ENCODE data around the gene PALLD. TPM values are rescaled to one million over a fixed set of nuclear protein-coding genes. Genes with fewer than 3 reads are reported as not detected.
A peak's percentile ranks its signal among the peaks of the same experiment; 100 is the strongest.

Gene PALLD
- total RNA-seq, 1 donor from 2014 or later = 8.1 TPM

DNA sequence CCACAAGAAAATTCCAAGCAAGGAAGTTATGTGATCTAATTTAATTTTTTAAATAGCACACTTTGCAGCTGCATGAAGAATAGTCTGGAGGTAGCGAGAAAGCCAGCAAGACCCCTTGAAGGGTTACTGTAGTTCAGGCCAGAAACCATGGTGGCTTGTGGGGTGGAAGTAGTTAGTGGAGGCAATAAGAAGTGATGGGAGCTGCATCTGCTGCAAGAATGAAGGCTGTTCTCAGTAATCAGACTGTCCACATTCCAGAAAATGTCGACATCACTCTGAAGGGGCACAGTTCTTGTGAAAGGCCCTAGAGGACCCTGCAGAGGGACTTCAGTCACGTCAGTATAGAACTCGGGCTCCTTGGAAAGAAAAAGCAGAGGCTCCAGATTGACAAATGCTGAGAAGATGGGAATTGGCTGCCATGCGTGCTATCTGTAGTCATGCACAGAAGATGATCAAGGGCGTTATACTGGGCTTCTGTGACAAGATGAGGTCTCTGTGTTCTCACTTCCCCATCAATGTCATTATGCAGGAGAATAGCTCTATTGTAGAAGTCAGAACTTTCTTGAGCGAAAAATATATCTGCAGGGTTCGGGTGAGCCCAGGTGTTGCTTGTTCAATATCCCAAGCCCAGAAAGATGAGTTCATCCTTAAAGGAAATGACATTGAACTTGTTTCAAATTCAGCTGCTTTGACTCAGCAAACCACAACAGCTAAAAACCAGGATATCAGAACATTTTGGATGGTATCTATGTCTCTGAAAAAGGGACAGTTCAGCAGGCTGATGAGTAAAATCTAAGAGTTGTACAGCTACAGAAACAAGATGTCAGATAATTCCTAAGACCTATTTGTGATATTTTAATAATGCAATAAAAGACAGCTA is 259.0 kb downstream of the PALLD start:
- peak in 1 of 2 donors; percentile 15 for DNase-seq (ENCODE audit: low read depth in 2 of 2)

- no peak for DNase-seq (ENCODE audit: low read depth in 2 of 2)
Observed at GRCh38 chr4:168757500-168757899, 260.6 kb downstream of the PALLD start.

- no peak for DNase-seq (ENCODE audit: low read depth in 2 of 2)
Observed at GRCh38 chr4:168758351-168758876, 261.6 kb downstream of the PALLD start.

GRCh38 chr4:168759321-168759720 is 262.5 kb downstream of the PALLD start:
- peak in 1 of 2 donors; percentile 39 for DNase-seq (ENCODE audit: low read depth in 2 of 2)

GRCh38 chr4:168759959-168760527 is 263.2 kb downstream of the PALLD start:
- DNase-seq (ENCODE audit: low read depth in 2 of 2) = no peak

- no peak for DNase-seq (ENCODE audit: low read depth in 2 of 2)
Observed at GRCh38 chr4:168761066-168761465, 264.2 kb downstream of the PALLD start.

- no peak for DNase-seq (ENCODE audit: low read depth in 2 of 2)
Observed at GRCh38 chr4:168765322-168765721, 268.5 kb downstream of the PALLD start.

DNA sequence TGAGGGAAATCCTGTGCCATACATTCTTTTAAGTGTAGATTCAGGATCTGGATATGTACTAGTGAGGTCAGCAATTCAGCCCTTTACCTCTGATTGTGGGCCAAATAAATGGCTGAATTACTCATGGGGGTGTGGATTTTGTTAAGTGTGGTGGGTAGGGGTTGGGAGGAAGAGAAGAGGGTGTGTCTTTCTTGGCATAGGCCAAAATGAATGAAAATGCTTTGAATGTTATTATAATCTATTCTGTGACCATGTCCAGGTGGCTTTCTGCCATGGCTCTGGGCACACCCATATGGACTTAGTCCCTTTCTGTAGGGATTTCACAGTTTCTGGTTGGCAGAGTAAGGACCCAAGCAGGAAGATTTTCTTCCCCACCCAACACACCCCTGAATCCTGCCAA is 268.9 kb downstream of the PALLD start:
- DNase-seq (ENCODE audit: low read depth in 2 of 2) = peak; percentile 24 to 62

DNA sequence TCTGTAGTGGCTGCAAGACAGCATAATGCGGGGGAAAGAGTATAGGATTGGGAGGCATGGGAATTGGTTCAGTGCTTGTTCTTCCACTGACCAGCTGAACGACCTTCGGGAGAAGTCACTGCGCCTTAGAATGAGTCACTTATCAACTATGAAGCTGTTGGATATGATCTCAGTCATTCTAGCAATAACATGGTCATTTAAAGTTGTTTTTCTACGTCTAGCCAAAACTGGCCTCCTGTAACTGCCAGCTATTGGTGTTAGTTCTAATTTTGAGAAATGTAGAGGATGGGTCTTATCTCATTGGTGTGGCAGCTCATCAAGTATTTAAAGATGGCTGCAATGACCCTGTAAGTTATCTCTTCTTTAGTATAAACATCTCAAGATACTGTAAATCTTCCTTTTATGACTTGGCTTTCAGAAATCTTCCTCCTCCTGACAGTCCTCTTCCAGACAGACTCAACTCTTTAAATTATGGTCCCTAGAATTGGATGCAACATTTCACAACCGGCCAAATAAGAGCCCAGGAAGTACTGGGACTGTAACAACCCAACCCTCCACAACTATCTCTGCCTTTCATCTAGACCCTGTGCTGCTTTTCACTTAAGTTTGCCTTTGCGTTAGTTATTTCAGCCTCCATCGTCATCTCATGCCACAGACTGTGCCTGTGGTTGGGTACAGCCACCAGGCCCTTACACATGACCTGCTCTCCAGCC is 269.9 kb downstream of the PALLD start:
- peak in 1 of 2 donors; percentile 83 for DNase-seq (ENCODE audit: low read depth in 2 of 2)

GRCh38 chr4:168769416-168769815 is 272.6 kb downstream of the PALLD start:
- DNase-seq (ENCODE audit: low read depth in 2 of 2) = peak in 1 of 2 donors; percentile 72

DNA sequence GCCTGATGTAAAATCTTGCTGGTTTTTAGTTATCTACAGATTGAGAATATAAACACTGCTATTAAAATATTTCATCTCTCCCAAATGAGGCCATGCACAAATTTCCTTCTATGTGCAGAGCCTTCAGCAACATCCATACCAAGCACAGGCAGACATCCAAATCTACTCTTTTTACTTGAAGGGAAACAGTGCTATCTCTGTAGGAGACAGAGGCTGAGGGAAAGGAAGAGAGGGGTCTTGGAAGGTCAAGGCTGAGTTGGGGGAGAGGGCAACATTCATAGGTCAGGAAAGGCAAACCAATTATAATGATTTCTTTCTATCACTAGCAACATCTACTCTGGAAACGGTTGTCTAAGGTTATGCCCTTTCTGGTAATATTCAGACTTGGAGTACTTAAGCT is 273.0 kb downstream of the PALLD start:
- DNase-seq (ENCODE audit: low read depth in 2 of 2) = no peak

DNA sequence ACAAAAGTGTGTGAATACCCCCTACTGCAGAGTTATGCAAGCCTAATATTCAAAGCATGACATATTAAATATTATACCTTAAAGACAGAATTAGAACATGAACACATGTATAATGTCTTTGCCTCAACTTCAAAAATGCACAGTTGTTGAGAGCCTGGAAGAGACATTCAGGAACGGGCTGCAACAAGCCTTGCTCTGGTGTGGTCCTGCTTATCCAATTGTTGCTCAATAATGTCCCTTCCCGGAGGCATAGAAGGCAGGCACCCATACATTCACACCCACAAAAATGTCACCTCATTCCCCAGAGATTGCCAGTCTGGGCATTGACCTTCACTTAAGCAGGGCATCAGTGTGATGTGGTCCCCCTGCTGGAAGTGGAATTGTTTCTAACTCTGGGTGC is 274.4 kb downstream of the PALLD start:
- no peak for DNase-seq (ENCODE audit: low read depth in 2 of 2)

DNA sequence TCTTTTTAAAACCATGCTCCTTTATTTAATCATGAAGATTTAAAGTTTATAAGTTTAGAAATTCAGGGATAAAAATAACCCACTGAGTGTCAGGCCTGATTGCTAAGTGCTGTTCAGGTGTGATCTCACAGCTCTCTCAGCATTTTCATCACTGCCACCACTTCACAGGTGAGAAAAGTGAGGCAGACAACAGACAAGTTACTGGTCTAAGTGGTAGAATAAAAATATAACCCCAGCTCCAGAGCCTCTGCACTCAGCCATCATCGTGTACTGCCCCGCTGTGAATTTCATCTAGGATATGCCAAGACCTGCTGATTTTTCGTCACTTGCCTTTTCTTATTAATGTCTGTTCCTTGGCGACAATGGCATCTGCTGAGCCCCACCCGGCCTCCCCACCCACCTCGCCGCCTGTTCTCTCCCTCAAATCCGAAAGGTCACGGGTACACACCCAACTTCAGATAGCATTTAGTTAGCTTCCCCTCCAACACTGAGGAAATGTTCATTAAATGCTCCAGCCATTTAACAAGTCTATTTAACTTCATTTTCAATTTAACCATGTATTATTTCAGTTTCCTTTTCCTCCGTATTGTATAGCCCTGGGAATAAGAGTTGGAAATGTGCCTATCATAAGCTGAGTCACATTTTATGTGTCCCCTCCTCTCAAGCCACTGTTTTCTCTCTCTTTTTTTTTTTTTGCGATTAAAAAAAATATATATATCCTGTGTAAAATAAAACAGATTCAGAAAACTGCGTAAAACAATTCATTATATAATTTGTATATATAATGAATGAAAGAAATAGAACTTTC is 276.7 kb downstream of the PALLD start:
- peak; percentile 40 to 66 for DNase-seq (ENCODE audit: low read depth in 2 of 2)

DNA sequence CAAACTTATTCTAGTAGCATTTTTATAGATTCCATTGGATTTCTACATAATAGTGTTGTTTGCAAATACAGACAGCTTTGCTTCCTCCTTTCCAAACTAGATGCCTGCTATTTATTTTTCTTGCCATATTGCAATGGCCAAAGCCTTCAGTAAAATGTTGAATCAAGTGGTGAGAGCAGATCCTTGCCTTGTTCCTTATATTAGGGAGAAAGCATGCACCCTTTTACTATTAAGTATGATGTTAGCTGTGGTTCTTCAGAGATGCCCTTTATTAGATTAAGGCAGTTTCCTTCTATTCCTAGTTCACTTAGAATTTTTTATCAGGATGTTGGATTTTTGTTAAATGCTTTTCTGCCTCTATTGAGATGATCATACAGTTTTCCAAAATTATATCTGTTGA is 279.5 kb downstream of the PALLD start:
- DNase-seq (ENCODE audit: low read depth in 2 of 2) = no peak

DNA sequence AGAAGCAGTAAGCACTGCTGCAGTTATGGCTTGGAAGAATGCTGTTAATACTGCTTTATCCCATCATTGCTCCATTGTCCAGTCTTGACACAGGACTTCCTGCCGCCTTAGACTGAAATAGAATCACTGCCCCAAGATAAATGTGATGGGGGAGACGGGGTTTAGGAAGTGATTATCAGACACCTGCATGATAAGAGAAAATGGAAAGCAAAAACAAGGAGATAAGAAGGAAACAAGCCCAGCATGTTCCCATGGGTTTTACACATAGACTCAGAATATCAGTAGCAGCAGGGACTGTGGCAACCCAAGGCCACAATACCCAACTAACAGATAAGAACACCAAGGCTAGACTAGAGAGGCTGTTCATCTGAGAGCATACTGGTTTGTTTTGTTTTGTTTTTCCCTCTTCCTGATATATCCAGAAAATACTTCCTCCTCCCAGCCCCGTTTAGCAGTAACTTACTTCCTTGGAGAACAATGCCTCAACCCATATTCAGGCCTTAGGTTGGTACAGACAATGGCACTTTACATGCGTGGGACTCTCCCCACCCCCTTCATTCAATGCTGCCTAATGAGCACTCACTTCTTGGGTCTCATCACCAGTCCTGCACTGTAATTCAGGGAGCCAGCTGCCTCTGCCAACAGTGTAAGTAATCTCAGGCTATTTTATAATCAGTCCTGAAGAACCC is 280.6 kb downstream of the PALLD start:
- DNase-seq (ENCODE audit: low read depth in 2 of 2) = no peak

GRCh38 chr4:168781341-168781740 is 284.5 kb downstream of the PALLD start:
- no peak for DNase-seq (ENCODE audit: low read depth in 2 of 2)

DNA sequence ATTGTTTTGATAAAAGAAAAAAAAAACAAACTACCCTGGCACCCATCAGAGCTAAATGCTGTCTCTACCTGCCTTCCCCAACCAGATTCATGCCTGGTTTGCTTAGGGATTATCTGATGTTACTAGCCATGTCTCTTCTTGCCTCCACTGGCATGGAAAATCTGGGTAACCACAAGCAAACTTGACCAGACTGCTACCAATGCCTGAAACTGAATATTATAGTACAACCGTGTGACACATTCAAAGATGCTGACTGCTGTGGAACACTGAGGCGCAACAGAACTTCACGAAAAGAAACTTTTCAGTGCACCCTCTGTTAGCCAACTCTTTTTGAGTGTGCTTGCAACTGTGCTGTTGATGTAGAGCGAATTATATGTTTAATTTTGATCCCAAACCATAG is 285.1 kb downstream of the PALLD start:
- DNase-seq (ENCODE audit: low read depth in 2 of 2) = no peak

DNA sequence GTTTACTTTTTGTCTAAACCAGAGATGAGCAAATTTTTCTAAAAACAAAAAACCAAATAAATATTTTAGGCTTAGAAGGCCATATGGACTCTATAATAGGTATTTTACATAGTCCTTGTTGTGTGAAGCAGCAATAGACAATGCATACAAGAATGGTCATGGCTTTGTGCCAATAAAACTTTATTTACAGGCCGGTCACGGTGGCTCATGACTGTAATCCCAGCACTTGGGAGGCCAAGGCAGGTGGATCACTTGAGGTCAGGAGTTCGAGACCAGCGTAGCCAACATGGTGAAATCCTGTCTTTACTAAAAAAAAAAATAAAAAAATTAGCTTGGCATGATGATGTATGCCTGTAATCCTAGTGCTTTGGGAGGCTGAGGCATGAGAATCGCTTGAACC is 285.6 kb downstream of the PALLD start:
- DNase-seq (ENCODE audit: low read depth in 2 of 2) = no peak

- DNase-seq (ENCODE audit: low read depth in 2 of 2) = no peak
Observed at GRCh38 chr4:168784786-168785461, 288.1 kb downstream of the PALLD start.

GRCh38 chr4:168787334-168787733 is 290.5 kb downstream of the PALLD start:
- no peak for DNase-seq (ENCODE audit: low read depth in 2 of 2)
